OCI-LY3 (cell line): ENCODE results near the gene RPS6KA2.

Experiments used
- H2AFZ ChIP-seq: fragments of 200-600, 300-600 bp; shearing (Covaris generic); 2 replicates; pipeline ENCODE4 v1.6.0; 2014; ENCODE audit warnings: antibody characterized with exemption, low read depth, low read length
- H3K27ac ChIP-seq: fragments of 200-600, 300-600 bp; sonication (generic); 2 replicates; pipeline ENCODE4 v1.5.1; 2014; ENCODE audit warnings: mild to moderate bottlenecking, low read length, moderate library complexity, mixed read lengths
- H3K27me3 ChIP-seq: fragments of 200-600, 300-600 bp; sonication (generic); 2 replicates; pipeline ENCODE4 v1.6.1; 2014; ENCODE audit warnings: low read depth, low read length, mixed read lengths
- H3K36me3 ChIP-seq: fragments of 200-600, 300-600 bp; sonication (generic); replicated peaks from 2 replicates; pipeline ENCODE3; 2014; ENCODE audit warnings: low read depth, low read length, mixed read lengths
- H3K4me1 ChIP-seq: fragments of 300-600, 200-600 bp; sonication (generic); 2 replicates; pipeline ENCODE4 v1.6.1; 2014; ENCODE audit warnings: low read length, mixed read lengths
- H3K4me2 ChIP-seq: fragments of 200-600, 300-600 bp; sonication (generic); 2 replicates; pipeline ENCODE4 v1.6.1; 2014; ENCODE audit warnings: low read length, mixed read lengths
- H3K4me3 ChIP-seq: fragments of 300-600, 200-600 bp; sonication (generic); 2 replicates; pipeline ENCODE4 v1.5.1; 2014; ENCODE audit warnings: antibody characterized with exemption, mild to moderate bottlenecking, low read length, moderate library complexity
- H3K79me2 ChIP-seq: fragments of 300-600, 200-600 bp; shearing (Covaris generic); 2 replicates; pipeline ENCODE4 v1.6.1; 2014; ENCODE audit warnings: mild to moderate bottlenecking, low read length, mixed read lengths
- H3K9ac ChIP-seq: fragments of 300-600, 200-600 bp; shearing (Covaris generic); 2 replicates; pipeline ENCODE4 v1.6.0; 2014; ENCODE audit warnings: mild to moderate bottlenecking, low read length, moderate library complexity
- H3K9me3 ChIP-seq: fragments of 200-600, 300-600 bp; shearing (Covaris generic); 2 replicates; pipeline ENCODE4 v1.6.1; 2014; ENCODE audit warnings: low read length, mixed read lengths; ENCODE audit not compliant: insufficient read depth
- H4K20me1 ChIP-seq: fragments of 200-600, 300-600 bp; sonication (generic); 2 replicates; pipeline ENCODE4 v1.6.1; 2016; ENCODE audit warnings: low read length, mixed read lengths; ENCODE audit not compliant: insufficient read depth
- EZH2phosphoT487 ChIP-seq: fragments of 200-600 bp; shearing (Covaris generic); IDR thresholded peaks from 2 replicates; pipeline ENCODE4 v1.6.1; 2018; ENCODE audit warnings: antibody characterized with exemption, mixed run types, low read depth
- TF ChIP-seq, protein P1 (sequence below): fragments of 200-600, 300-600 bp; sonication (generic); IDR thresholded peaks from 2 replicates; pipeline ENCODE4 v1.5.1; 2014; ENCODE audit warnings: antibody characterized with exemption, low read length, low read depth

RPS6KA2 gene

DNA sequence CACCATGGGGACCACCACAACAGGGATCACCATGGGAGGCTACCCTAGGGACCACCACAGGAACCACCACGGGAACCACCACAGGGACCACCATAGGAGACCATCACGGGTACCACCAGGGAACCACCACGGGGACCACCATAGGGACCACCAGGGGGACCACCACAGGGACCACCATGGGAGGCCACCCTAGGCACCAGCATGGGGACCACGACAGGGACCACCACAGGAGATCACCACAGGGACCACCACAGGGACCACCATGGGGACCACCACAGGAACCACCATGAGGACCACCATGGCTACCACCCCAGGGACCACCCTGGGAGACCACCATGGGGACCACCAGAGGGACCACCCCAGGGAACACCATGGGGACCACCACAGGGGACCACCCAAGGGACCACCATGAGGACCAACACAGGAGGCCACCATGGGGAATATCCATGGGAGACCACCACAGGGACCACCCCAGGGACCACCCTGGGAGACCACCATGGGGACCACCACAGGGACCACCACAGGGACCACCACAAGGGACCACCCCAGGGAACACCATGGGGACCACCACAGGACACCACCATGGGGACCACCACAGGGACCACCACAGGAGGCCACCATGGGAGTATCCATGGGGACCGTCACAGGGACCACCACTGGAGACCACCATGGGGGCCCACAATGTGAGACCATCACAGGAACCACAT lies 176.7 kb downstream of the RPS6KA2 start:
- H3K4me1 ChIP-seq = no peaks in the 10 kb centered on the region
- no peak overlapping the region for H3K4me2 ChIP-seq
- no peaks in the 10 kb centered on the region for H3K9me3 ChIP-seq
- no peaks in the 10 kb centered on the region for H3K36me3 ChIP-seq
- no peak overlapping the region for H3K27ac ChIP-seq
- no peaks in the 10 kb centered on the region for H3K79me2 ChIP-seq
- no peak overlapping the region for H2AFZ ChIP-seq
- TF ChIP-seq EZH2phosphoT487 = no peak
- TF ChIP-seq, protein P1, sequence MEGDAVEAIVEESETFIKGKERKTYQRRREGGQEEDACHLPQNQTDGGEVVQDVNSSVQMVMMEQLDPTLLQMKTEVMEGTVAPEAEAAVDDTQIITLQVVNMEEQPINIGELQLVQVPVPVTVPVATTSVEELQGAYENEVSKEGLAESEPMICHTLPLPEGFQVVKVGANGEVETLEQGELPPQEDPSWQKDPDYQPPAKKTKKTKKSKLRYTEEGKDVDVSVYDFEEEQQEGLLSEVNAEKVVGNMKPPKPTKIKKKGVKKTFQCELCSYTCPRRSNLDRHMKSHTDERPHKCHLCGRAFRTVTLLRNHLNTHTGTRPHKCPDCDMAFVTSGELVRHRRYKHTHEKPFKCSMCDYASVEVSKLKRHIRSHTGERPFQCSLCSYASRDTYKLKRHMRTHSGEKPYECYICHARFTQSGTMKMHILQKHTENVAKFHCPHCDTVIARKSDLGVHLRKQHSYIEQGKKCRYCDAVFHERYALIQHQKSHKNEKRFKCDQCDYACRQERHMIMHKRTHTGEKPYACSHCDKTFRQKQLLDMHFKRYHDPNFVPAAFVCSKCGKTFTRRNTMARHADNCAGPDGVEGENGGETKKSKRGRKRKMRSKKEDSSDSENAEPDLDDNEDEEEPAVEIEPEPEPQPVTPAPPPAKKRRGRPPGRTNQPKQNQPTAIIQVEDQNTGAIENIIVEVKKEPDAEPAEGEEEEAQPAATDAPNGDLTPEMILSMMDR = no peak
- H3K9ac ChIP-seq = no peak overlapping the region
- no peaks in the 10 kb centered on the region for H4K20me1 ChIP-seq
- no peak overlapping the region for H3K4me3 ChIP-seq
- no peaks in the 10 kb centered on the region for H3K27me3 ChIP-seq

DNA sequence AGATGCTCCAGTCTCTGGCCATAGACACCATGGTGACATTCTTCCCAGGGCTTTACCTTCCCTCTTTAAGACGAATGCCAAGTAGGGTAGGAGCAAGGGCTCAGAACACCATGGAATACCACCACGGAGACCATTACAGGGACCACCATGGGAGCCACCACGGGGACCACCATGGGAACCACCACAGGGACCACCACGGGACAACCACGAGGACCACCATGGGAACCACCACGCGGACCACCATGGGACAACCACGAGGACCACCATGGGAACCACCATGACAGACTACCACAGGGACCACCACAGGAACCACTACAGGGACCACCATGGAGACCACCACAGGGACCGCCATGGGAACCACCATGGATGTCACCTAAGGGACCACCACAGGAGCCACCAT lies 177.4 kb downstream of the RPS6KA2 start:
- H2AFZ ChIP-seq = no peak overlapping the region
- no peaks in the 10 kb centered on the region for H4K20me1 ChIP-seq
- no peaks in the 10 kb centered on the region for H3K4me1 ChIP-seq
- H3K27ac ChIP-seq = no peak overlapping the region
- no peaks in the 10 kb centered on the region for H3K27me3 ChIP-seq
- no peak for TF ChIP-seq EZH2phosphoT487
- TF ChIP-seq, protein P1 = no peak
- H3K4me3 ChIP-seq = no peak overlapping the region
- H3K9me3 ChIP-seq = no peaks in the 10 kb centered on the region
- H3K79me2 ChIP-seq = no peaks in the 10 kb centered on the region
- H3K36me3 ChIP-seq = no peaks in the 10 kb centered on the region
- no peak overlapping the region for H3K9ac ChIP-seq
- no peak overlapping the region for H3K4me2 ChIP-seq

DNA sequence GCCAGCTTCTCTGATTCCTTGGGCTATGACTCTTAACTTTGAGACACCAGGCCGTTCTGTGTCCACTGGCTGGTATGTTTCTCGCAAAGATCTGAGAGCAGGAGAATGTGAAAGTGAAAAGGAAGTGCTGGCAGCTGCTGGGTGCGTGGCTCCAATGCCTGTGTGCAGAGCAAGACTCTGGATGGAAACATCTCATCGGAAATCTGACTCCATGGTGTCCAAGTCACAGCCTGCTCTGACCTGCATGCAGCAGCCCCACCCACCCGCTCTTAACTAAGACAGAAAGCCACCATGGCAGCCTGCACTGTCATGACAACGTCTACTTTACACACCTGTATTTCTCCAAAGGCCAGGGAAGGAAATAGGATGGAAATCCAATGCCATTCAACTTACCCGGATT lies 178.0 kb downstream of the RPS6KA2 start:
- Histone ChIP-seq H3K4me1 (no peaks in the 10 kb centered on the region), H2AFZ (no peak overlapping the region), H3K79me2 (no peaks in the 10 kb centered on the region), H3K9ac (no peak overlapping the region), H3K27me3 (no peaks in the 10 kb centered on the region), H4K20me1 (no peaks in the 10 kb centered on the region), H3K4me3 (no peak overlapping the region), H3K36me3 (no peaks in the 10 kb centered on the region), H3K9me3 (no peaks in the 10 kb centered on the region), H3K27ac (no peak overlapping the region), H3K4me2 (no peak overlapping the region)
- TF ChIP-seq, protein P1 = no peak
- TF ChIP-seq EZH2phosphoT487 = no peak

DNA sequence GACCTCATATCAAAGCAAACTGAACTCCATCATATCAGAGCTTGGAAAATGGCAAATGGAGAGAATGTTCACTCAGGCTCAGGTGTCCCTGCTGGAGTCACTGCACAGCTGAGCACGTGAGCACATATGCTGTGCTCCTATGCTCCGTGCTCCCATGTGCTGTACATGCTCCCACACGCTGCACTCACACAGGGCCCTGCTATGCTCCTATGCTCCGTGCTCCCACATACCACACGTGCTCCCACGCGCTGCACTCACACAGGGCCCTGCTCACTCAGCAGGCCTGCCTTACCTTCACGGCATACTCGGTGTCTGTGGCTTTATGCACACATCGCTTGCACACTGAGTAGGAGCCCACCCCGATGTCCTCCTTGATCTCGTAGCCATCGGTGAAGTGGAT lies 178.6 kb downstream of the RPS6KA2 start:
- H3K79me2 ChIP-seq = no peaks in the 10 kb centered on the region
- no peak overlapping the region for H2AFZ ChIP-seq
- TF ChIP-seq EZH2phosphoT487 = no peak
- TF ChIP-seq, protein P1 = no peak
- no peak overlapping the region for H3K27ac ChIP-seq
- H3K4me3 ChIP-seq = no peak overlapping the region
- H3K27me3 ChIP-seq = no peaks in the 10 kb centered on the region
- no peak overlapping the region for H3K9ac ChIP-seq
- H3K9me3 ChIP-seq = no peaks in the 10 kb centered on the region
- H3K4me2 ChIP-seq = no peak overlapping the region
- no peaks in the 10 kb centered on the region for H4K20me1 ChIP-seq
- H3K4me1 ChIP-seq = no peaks in the 10 kb centered on the region
- no peaks in the 10 kb centered on the region for H3K36me3 ChIP-seq
